Liver (tissue), 9 donors: ENCODE measurements around the gene SIMC1. TPM values are rescaled to one million over a fixed set of nuclear protein-coding genes. Genes with fewer than 3 reads are reported as not detected.

Experiments
- DNase-seq: peaks from one replicate; pipeline ENCODE4 v3.0.0-alpha.2; 2017; ENCODE audit warnings: low spot score
- H3K27ac ChIP-seq, 2 donors: one replicate each; pipeline ENCODE4 v1.7.0; 2013; ENCODE audit warnings: inconsistent platforms in 2 of 2, low read length in 2 of 2, control low read depth in 1 of 2, low read depth in 1 of 2, mild to moderate bottlenecking in 1 of 2
- H3K27me3 ChIP-seq, 4 donors: one replicate each; pipeline versions ENCODE4 v1.6.1 to v1.7.0; 2013; ENCODE audit warnings: low read length in 3 of 4, inconsistent platforms in 1 of 4, mild to moderate bottlenecking in 1 of 4, moderate library complexity in 1 of 4; ENCODE audit not compliant: control insufficient read depth in 4 of 4, insufficient read depth in 4 of 4
- H3K36me3 ChIP-seq, 4 donors: one replicate each; pipeline versions ENCODE4 v1.6.1 to v1.7.0; 2013; ENCODE audit warnings: low read length in 3 of 4, mild to moderate bottlenecking in 3 of 4, low read depth in 1 of 4, moderate library complexity in 1 of 4; ENCODE audit not compliant: control insufficient read depth in 4 of 4, insufficient read depth in 3 of 4
- H3K4me1 ChIP-seq, 4 donors: one replicate each; pipeline versions ENCODE4 v1.6.1 to v1.7.0; 2013; ENCODE audit warnings: low read length in 3 of 4, mild to moderate bottlenecking in 3 of 4, moderate library complexity in 1 of 4; ENCODE audit not compliant: control insufficient read depth in 4 of 4, insufficient read depth in 4 of 4
- H3K4me3 ChIP-seq, 3 donors: one replicate each; pipeline versions ENCODE4 v1.6.1 to v1.7.0; 2013; ENCODE audit warnings: low read length in 3 of 3, control low read depth in 1 of 3, low read depth in 1 of 3, mild to moderate bottlenecking in 1 of 3
- H3K9ac ChIP-seq, 2 donors: one replicate each; pipeline ENCODE4 v1.7.0; 2013; ENCODE audit warnings: low read length in 2 of 2, mild to moderate bottlenecking in 2 of 2, moderate library complexity in 2 of 2, control low read depth in 1 of 2, low read depth in 1 of 2
- H3K9me3 ChIP-seq, 4 donors: one replicate each; pipeline versions ENCODE4 v1.6.1 to v1.7.0; 2013; ENCODE audit warnings: low read length in 3 of 4; ENCODE audit not compliant: control insufficient read depth in 4 of 4
- ATF3 ChIP-seq: IDR thresholded peaks from 2 replicates; pipeline ENCODE4 v1.6.1; 2016; ENCODE audit warnings: antibody characterized with exemption
- CTCF ChIP-seq: fragments of 150-350 bp; IDR thresholded peaks from 2 replicates; pipeline ENCODE4 v1.5.1; 2017; ENCODE audit warnings: improper control_type of control experiment, low read depth, low read length; ENCODE audit not compliant: missing input control
- EGR1 ChIP-seq, 2 donors: IDR thresholded peaks; 2 replicates each; pipeline ENCODE4 v1.6.1; 2016 to 2018; ENCODE audit warnings: antibody characterized with exemption in 2 of 2, low read depth in 2 of 2
- FOXA1 ChIP-seq: IDR thresholded peaks from 2 replicates; pipeline ENCODE4 v1.6.1; 2016; ENCODE audit warnings: antibody characterized with exemption
- FOXA2 ChIP-seq: IDR thresholded peaks from 2 replicates; pipeline ENCODE4 v1.6.1; 2016; ENCODE audit warnings: antibody characterized with exemption
- GABPA ChIP-seq, 2 donors: IDR thresholded peaks in 1 of 2; conservative IDR thresholded peaks in 1 of 2; 2 replicates each; pipeline ENCODE4 v1.6.1; 2016; ENCODE audit warnings: antibody characterized with exemption in 2 of 2, mild to moderate bottlenecking in 1 of 2, moderate library complexity in 1 of 2
- HNF4A ChIP-seq, 2 donors: conservative IDR thresholded peaks; 2 replicates each; pipeline ENCODE4 v1.6.1; 2016; ENCODE audit warnings: antibody characterized with exemption in 2 of 2, mild to moderate bottlenecking in 2 of 2
- HNF4G ChIP-seq: IDR thresholded peaks from 2 replicates; pipeline ENCODE4 v1.6.1; 2016; ENCODE audit warnings: antibody characterized with exemption
- JUND ChIP-seq, 2 donors: IDR thresholded peaks; 2 replicates each; pipeline ENCODE4 v1.6.1; 2016; ENCODE audit warnings: antibody characterized with exemption in 2 of 2
- NR2F2 ChIP-seq: IDR thresholded peaks from 2 replicates; pipeline ENCODE4 v1.6.1; 2016; ENCODE audit warnings: antibody characterized with exemption
- RAD21 ChIP-seq, 2 donors: IDR thresholded peaks; 2 replicates each; pipeline ENCODE4 v1.6.1; 2016; ENCODE audit warnings: antibody characterized with exemption in 2 of 2, mild to moderate bottlenecking in 2 of 2
- RXRA ChIP-seq, 2 donors: IDR thresholded peaks; 2 replicates each; pipeline ENCODE4 v1.6.1; 2017 to 2018; ENCODE audit warnings: antibody characterized with exemption in 2 of 2, mild to moderate bottlenecking in 1 of 2
- SP1 ChIP-seq: IDR thresholded peaks from 2 replicates; pipeline ENCODE4 v1.6.1; 2018; ENCODE audit warnings: antibody characterized with exemption, mild to moderate bottlenecking
- TAF1 ChIP-seq: conservative IDR thresholded peaks from 2 replicates; pipeline ENCODE4 v1.6.1; 2016; ENCODE audit warnings: antibody characterized with exemption, mild to moderate bottlenecking
- YY1 ChIP-seq: IDR thresholded peaks from 2 replicates; pipeline ENCODE4 v1.6.1; 2016; ENCODE audit warnings: antibody characterized with exemption, mild to moderate bottlenecking
- ZBTB33 ChIP-seq: IDR thresholded peaks from 2 replicates; pipeline ENCODE4 v1.6.1; 2016; ENCODE audit warnings: antibody characterized with exemption
- whole genome bisulfite sequencing: extraction: QIAGEN DNeasy Blood & Tissue Kit; methylation state at CpG from one replicate; pipeline ENCODE4 v1.1.7; 2013; 5-methylcytosine and 5-hydroxymethylcytosine counted together
- polyA plus RNA-seq, 2 donors: library from polyadenylated mRNA; stranded (reverse) in 1 of 2; unstranded in 1 of 2; fragments of 200-250 nt in 1 of 2; fragments of >200 nt in 1 of 2; fragmentation: Nextera tagmentation in 1 of 2; extraction: Ambion mirVana in 1 of 2; gene quantifications; one replicate each; pipeline versions ENCODE4 v1.2.1 to v1.2.3, GENCODE V29; 2013 to 2015
- total RNA-seq, 2 donors: library from RNA; depleted of rRNA; stranded (reverse); fragments of >200 nt; gene quantifications; one replicate each; pipeline ENCODE4 v1.2.3, GENCODE V29; 2014
- TF ChIP-seq, protein P1 (sequence below): IDR thresholded peaks from 2 replicates; pipeline ENCODE4 v1.6.1; 2016; ENCODE audit warnings: antibody characterized with exemption
- TF ChIP-seq, protein P2 (sequence below): IDR thresholded peaks from 2 replicates; pipeline ENCODE4 v1.6.1; 2016; ENCODE audit warnings: antibody characterized with exemption, mild to moderate bottlenecking
- donor health status: healthy.
- donor health status: healthy.
- donor health status: healthy.
- donor health status: healthy.
- donor health status: healthy.

SIMC1 gene
- total and polyA plus RNA-seq, 4 donors: 2.5 to 8.9 (median 6.2) TPM

DNA sequence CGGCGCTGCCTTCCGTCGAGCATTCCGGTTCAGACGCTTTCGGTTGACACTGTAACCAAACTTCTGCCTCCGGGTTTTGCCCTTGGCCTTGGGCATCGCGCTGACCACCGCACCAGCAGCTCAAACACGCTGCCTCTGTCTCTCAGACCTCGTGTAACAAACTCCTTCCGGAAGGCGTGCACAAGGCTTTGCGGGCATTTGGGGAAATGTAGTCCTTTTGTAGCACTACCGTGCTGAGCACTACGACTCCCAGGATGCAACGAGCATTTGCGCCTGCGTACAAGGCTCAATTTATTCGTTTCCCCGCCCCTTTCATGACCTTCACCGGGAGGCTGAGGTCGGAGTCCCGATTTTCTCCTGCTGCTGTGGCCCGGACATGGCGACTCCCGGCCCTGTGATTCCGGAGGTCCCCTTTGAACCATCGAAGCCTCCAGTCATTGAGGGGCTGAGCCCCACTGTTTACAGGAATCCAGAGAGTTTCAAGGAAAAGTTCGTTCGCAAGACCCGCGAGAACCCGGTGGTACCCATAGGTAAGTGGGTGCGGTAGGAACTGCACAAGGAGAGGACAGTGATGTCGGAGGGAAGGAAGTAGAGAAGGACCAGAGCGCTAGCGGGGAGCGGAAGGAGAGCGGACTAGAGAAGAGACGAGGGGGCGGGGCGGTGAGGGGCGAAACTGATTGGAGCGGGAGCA is 150.4 kb downstream of the SIMC1 start, which contains the start of the genes HIGD2A and NOP16:
Gene HIGD2A (plus strand): TSS at position 308 of the 691 bp plus-strand sequence. CDS start 69 bp downstream, at position 377.
Gene NOP16 (minus strand): TSS at position 155 of the 691 bp plus-strand sequence. CDS start 59 bp downstream, at position 96.
- under 1% methylated on average over 47 of the region's 47 CpGs for WGBS
- H3K4me3 ChIP-seq: peak within 1 kb of the TSS; percentile 73 to 100 (median 88)
- H3K9me3 ChIP-seq: no peaks in the 10 kb centered on the region
- TF ChIP-seq FOXA2 (peak; percentile 6), HNF4G (peak; percentile 15), NR2F2 (peak; percentile 85), TAF1 (peak; percentile 90), ZBTB33 (peak; percentile 98), SP1 (peak; percentile 88), FOXA1 (peak; percentile 13), JUND (IDR thresholded peaks at IDR 0.05) (peak in 1 of 2 donors; percentile 41), GABPA (IDR thresholded peaks at IDR 0.05 in 1 of 2, conservative IDR thresholded peaks at IDR 0.05 in 1 of 2) (peak; percentile 89 to 95), ATF3 (no peak), RAD21 (IDR thresholded peaks at IDR 0.05) (no peak), EGR1 (IDR thresholded peaks at IDR 0.05; ENCODE audit: low read depth in 2 of 2) (peak in 1 of 2 donors; percentile 62), CTCF (peak; percentile 2), HNF4A (conservative IDR thresholded peaks at IDR 0.05) (peak; percentile 45 to 63), YY1 (peak; percentile 90), RXRA (IDR thresholded peaks at IDR 0.05) (peak; percentile 69 to 86)
- TF ChIP-seq, protein P1, sequence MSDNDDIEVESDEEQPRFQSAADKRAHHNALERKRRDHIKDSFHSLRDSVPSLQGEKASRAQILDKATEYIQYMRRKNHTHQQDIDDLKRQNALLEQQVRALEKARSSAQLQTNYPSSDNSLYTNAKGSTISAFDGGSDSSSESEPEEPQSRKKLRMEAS: peak; percentile 99
- TF ChIP-seq, protein P2, sequence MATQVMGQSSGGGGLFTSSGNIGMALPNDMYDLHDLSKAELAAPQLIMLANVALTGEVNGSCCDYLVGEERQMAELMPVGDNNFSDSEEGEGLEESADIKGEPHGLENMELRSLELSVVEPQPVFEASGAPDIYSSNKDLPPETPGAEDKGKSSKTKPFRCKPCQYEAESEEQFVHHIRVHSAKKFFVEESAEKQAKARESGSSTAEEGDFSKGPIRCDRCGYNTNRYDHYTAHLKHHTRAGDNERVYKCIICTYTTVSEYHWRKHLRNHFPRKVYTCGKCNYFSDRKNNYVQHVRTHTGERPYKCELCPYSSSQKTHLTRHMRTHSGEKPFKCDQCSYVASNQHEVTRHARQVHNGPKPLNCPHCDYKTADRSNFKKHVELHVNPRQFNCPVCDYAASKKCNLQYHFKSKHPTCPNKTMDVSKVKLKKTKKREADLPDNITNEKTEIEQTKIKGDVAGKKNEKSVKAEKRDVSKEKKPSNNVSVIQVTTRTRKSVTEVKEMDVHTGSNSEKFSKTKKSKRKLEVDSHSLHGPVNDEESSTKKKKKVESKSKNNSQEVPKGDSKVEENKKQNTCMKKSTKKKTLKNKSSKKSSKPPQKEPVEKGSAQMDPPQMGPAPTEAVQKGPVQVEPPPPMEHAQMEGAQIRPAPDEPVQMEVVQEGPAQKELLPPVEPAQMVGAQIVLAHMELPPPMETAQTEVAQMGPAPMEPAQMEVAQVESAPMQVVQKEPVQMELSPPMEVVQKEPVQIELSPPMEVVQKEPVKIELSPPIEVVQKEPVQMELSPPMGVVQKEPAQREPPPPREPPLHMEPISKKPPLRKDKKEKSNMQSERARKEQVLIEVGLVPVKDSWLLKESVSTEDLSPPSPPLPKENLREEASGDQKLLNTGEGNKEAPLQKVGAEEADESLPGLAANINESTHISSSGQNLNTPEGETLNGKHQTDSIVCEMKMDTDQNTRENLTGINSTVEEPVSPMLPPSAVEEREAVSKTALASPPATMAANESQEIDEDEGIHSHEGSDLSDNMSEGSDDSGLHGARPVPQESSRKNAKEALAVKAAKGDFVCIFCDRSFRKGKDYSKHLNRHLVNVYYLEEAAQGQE: peak; percentile 93
- H3K36me3 ChIP-seq: peaks cover 3 to 32% (median 17%) of the 10 kb centered on the region in 4 donors
- H3K27me3 ChIP-seq: no peaks in the 10 kb centered on the region
- peak within 1 kb of the TSS; percentile 90 to 94 for H3K27ac ChIP-seq
- peak; percentile 98 for DNase-seq
- peak within 1 kb of the TSS; percentile 89 to 90 for H3K9ac ChIP-seq
- H3K4me1 ChIP-seq: peaks cover 5 to 26% (median 16%) of the 10 kb centered on the region in 4 donors
